Fibroblast of the aortic adventitia (primary cell): ENCODE results near the gene SOX10. TPM values are rescaled to one million over a fixed set of nuclear protein-coding genes. Genes with fewer than 3 reads are reported as not detected.
"Not testable (repeated sequence)": the region's sequence is repeated elsewhere in the genome, so short reads cannot be mapped to it uniquely, and the experiment has no call there.

ENCODE experiments used
- DNase-seq: peaks from one replicate; pipeline ENCODE4 v3.0.0-alpha.2; 2010; ENCODE audit warnings: low read depth
- H3K4me3 ChIP-seq: 2 replicates; pipeline ENCODE4 v1.5.1; 2011; ENCODE audit warnings: low read depth, mild to moderate bottlenecking, control low read depth, low read length, moderate library complexity
- CTCF ChIP-seq: IDR thresholded peaks from 2 replicates; pipeline ENCODE4 v1.5.1; 2011; ENCODE audit warnings: mild to moderate bottlenecking, low read length, control low read depth, inconsistent platforms; ENCODE audit not compliant: insufficient read depth
- total RNA-seq: library from RNA; depleted of rRNA; stranded (reverse); fragments of >200 nt; gene quantifications from 2 replicates; pipeline ENCODE4 v1.2.3, GENCODE V29; 2012; ENCODE audit warnings: low replicate concordance

The SOX10 gene
- total RNA-seq, 1 donor: not detected

- H3K4me3 ChIP-seq: no peak overlapping the region
- no peak for TF ChIP-seq CTCF
- peak; percentile 11 for DNase-seq
These were observed 18.3 kb downstream of the SOX10 start for GRCh38 chr22:37965940-37966664.

GRCh38 chr22:37961062-37961461 lies 23.3 kb downstream of the SOX10 start:
- TF ChIP-seq CTCF: no peak
- no peak overlapping the region for H3K4me3 ChIP-seq

GRCh38 chr22:37959231-37959825 lies 25.0 kb downstream of the SOX10 start:
- H3K4me3 ChIP-seq: no peak overlapping the region
- TF ChIP-seq CTCF: no peak
- no peak for DNase-seq

More at GRCh38 chr22:37961062-37961461, 23.3 kb downstream of the SOX10 start:
- no peak for DNase-seq

GRCh38 chr22:37957232-37957631 lies 27.1 kb downstream of the SOX10 start:
- no peak for TF ChIP-seq CTCF
- no peak for DNase-seq
- no peak overlapping the region for H3K4me3 ChIP-seq

- H3K4me3 ChIP-seq, DNase-seq: not testable (repeated sequence)
These were observed 28.4 kb downstream of the SOX10 start for GRCh38 chr22:37955825-37956397.

- DNase-seq: no peak
- TF ChIP-seq CTCF: no peak
- peak overlapping the region; percentile 99 for H3K4me3 ChIP-seq
These were observed 29.7 kb downstream of the SOX10 start for GRCh38 chr22:37954686-37955085.

GRCh38 chr22:37953437-37954179 lies 30.7 kb downstream of the SOX10 start, which contains the start of the genes C22orf23 and POLR2F:
TSS of gene C22orf23 (minus strand) at chr22:37953601. CDS start at chr22:37953149, 452 bp downstream.
TSS of gene POLR2F (plus strand) at chr22:37953699. CDS start at chr22:37953788, 89 bp downstream.
- peak; percentile 95 for DNase-seq
- H3K4me3 ChIP-seq: peak within 1 kb of the TSS; percentile 99
- TF ChIP-seq CTCF: no peak
